Mesendoderm (in vitro differentiated cells): Measurements from ENCODE around the gene CHMP6.

ENCODE experiments used
- DNase-seq: peaks from one replicate; pipeline ENCODE4 v3.0.0; 2013
- H2AK5ac ChIP-seq: 2 replicates; pipeline ENCODE4 v1.6.1; 2013; ENCODE audit warnings: low read length, inconsistent platforms
- H2BK120ac ChIP-seq: 2 replicates; pipeline ENCODE4 v1.6.1; 2013; ENCODE audit warnings: low read depth, mild to moderate bottlenecking, low read length, moderate library complexity, mixed read lengths
- H2BK15ac ChIP-seq: replicated peaks from 2 replicates; pipeline ENCODE4 v1.6.1; 2013; ENCODE audit warnings: low read depth, mild to moderate bottlenecking, moderate library complexity
- H2BK5ac ChIP-seq: 2 replicates; pipeline ENCODE4 v1.6.1; 2013; ENCODE audit warnings: low read length, inconsistent platforms
- H3K18ac ChIP-seq: 2 replicates; pipeline ENCODE4 v1.6.1; 2013; ENCODE audit warnings: mild to moderate bottlenecking, low read length, mixed read lengths
- H3K23ac ChIP-seq: one replicate; pipeline ENCODE4 v1.6.1; 2013; ENCODE audit warnings: low read length
- H3K27ac ChIP-seq: 2 replicates; pipeline ENCODE4 v1.5.1; 2013; ENCODE audit warnings: low read depth, mild to moderate bottlenecking, inconsistent platforms, low read length, moderate library complexity
- H3K27me3 ChIP-seq: 2 replicates; pipeline ENCODE4 v1.6.1; 2013; ENCODE audit warnings: low read length, control low read depth, mild to moderate bottlenecking, inconsistent platforms; ENCODE audit not compliant: insufficient read depth, poor library complexity
- H3K36me3 ChIP-seq: 2 replicates; pipeline ENCODE4 v1.6.1; 2013; ENCODE audit warnings: low read length, inconsistent platforms; ENCODE audit not compliant: control insufficient read depth, insufficient read depth
- H3K4ac ChIP-seq: one replicate; pipeline ENCODE4 v1.6.1; 2013; ENCODE audit warnings: low read depth, mild to moderate bottlenecking, low read length, moderate library complexity
- H3K4me1 ChIP-seq: 2 replicates; pipeline ENCODE4 v1.6.1; 2013; ENCODE audit warnings: low read depth, low read length, inconsistent platforms; ENCODE audit not compliant: control insufficient read depth
- H3K4me2 ChIP-seq: 2 replicates; pipeline ENCODE4 v1.6.1; 2013; ENCODE audit warnings: low read length
- H3K4me3 ChIP-seq: 2 replicates; pipeline ENCODE4 v1.5.1; 2013; ENCODE audit warnings: mild to moderate bottlenecking, low read length
- H3K56ac ChIP-seq: one replicate; pipeline ENCODE4 v1.6.1; 2013; ENCODE audit warnings: low read length
- H3K79me1 ChIP-seq: 2 replicates; pipeline ENCODE4 v1.6.1; 2013; ENCODE audit warnings: low read length, inconsistent platforms
- H3K79me2 ChIP-seq: 2 replicates; pipeline ENCODE4 v1.6.1; 2013; ENCODE audit warnings: mild to moderate bottlenecking, low read length; ENCODE audit not compliant: control insufficient read depth, insufficient read depth
- H3K9ac ChIP-seq: 2 replicates; pipeline ENCODE4 v1.6.1; 2013; ENCODE audit warnings: low read length, inconsistent platforms
- H4K5ac ChIP-seq: one replicate; pipeline ENCODE4 v1.6.1; 2013; ENCODE audit warnings: low read length
- H4K8ac ChIP-seq: one replicate; pipeline ENCODE4 v1.6.1; 2013; ENCODE audit warnings: low read depth, mild to moderate bottlenecking, control low read depth, low read length, moderate library complexity
- WGBS: extraction: QIAGEN DNeasy Blood & Tissue Kit; methylation state at CpG from one replicate; pipeline ENCODE4 v1.1.7; 2013; ENCODE audit warnings: low lambda C conversion rate, missing lambda C conversion rate; ENCODE audit not compliant: insufficient coverage; ENCODE audit errors: extremely low coverage; 5-methylcytosine and 5-hydroxymethylcytosine counted together

The CHMP6 gene

DNA sequence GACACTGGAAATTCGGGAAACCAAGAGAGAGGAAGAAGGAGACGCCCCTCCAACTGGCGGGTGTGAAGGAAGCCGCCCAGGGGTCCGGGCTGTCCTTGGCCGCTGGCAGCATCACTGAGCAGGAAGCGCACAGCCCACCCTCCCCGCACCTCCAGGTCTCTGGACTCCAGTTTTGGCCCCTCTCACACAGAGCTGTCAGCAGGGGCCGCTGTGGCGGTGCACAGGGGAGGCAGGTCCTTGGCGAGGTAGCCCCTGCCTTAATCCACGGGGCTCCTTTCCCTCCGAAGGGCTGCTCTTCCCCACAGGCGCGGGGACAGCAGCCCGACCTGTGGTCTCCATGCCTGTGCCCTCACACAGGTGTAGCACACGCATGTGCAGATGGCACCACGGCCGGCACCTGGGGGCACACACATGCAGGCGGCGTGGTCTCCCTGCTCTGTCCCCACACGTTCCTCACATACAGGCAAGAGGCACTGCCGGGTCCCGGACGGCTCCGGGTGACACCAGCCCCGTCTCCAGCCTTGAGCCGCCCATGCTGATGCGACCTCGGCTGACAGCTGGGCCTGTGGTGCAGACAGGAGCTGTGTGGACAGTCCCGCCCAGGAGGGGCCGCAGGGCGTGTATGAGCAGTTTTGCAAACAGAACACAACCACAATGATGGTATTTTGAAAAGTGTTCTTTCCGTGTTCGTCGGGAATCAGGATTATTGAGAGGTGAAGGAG is 26.6 kb upstream of the CHMP6 start:
- H3K27ac ChIP-seq = no peak overlapping the region
- no peak for DNase-seq
- WGBS = no CpG with 5 or more reads among the region's 36 CpGs

DNA sequence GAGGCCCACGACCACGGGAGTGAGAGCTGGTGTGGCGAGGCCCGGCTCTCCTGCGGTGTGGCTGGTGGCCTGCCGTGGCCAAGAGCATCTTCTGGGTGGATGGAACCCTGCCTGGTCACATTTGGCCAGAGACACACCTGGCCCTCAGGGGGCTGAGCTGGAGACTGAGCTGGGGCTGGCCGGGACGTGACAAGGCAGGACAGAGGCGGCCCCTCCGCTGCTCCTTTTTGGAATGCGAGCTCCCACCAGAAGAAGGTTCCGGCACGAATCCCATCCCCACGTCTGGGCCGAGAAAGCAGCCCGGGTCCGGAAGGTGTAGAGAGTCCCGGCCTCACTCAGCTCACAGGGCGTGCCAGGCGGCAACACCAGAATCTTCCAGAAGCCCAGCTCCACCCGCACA is 26.0 kb upstream of the CHMP6 start:
- H2BK15ac ChIP-seq = no peak overlapping the region
- WGBS = no CpG with 5 or more reads among the region's 21 CpGs
- H3K27ac ChIP-seq = no peak overlapping the region

More for the DNA sequence above, 26.6 kb upstream of the CHMP6 start:
- H3K4me3 ChIP-seq = no peak overlapping the region
- H4K5ac ChIP-seq = no peak overlapping the region
- no peak overlapping the region for H2BK5ac ChIP-seq
- no peak overlapping the region for H3K23ac ChIP-seq
- no peak overlapping the region for H3K9ac ChIP-seq
- H3K36me3 ChIP-seq = no peaks in the 10 kb centered on the region
- H3K79me2 ChIP-seq = no peaks in the 10 kb centered on the region
- H3K4me1 ChIP-seq = no peaks in the 10 kb centered on the region
- H4K8ac ChIP-seq = no peak overlapping the region
- H3K4me2 ChIP-seq = no peak overlapping the region
- no peak overlapping the region for H3K18ac ChIP-seq
- no peak overlapping the region for H3K4ac ChIP-seq
- no peaks in the 10 kb centered on the region for H3K27me3 ChIP-seq
- H3K79me1 ChIP-seq = no peaks in the 10 kb centered on the region
- no peak overlapping the region for H2BK120ac ChIP-seq
- H2AK5ac ChIP-seq = no peak overlapping the region
- H3K56ac ChIP-seq = no peak overlapping the region
- H2BK15ac ChIP-seq = no peak overlapping the region

DNA sequence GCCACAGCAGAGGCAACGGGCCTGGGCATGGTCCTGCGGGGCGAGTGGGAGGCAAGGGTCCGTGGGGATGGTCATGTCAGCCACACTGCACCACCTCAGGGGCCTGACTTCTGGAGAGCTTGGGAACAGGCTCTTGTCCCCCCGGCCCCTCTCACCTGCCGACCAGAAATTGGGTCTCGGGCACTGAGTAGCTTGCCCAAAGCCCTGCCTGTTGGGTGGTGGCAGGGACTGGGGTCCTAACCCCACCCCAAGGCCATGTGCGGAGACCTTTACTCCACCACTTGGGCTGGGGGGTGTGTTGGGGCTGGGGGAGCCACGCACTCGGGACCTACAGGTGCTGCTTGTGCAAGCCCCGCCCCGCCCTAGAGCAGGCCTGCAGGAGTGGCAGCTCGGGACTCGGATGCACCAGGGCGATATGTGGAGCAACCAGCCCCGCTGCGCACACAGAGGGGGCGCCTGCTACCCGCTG is 24.2 kb upstream of the CHMP6 start:
- Histone ChIP-seq H3K4me1 (no peaks in the 10 kb centered on the region), H2BK5ac (no peak overlapping the region), H3K27me3 (no peaks in the 10 kb centered on the region), H3K18ac (no peak overlapping the region), H3K36me3 (no peaks in the 10 kb centered on the region), H3K23ac (no peak overlapping the region), H2AK5ac (no peak overlapping the region), H2BK120ac (no peak overlapping the region), H3K79me2 (no peaks in the 10 kb centered on the region), H3K27ac (no peak overlapping the region), H2BK15ac (no peak overlapping the region), H3K4me2 (no peak overlapping the region), H3K79me1 (no peaks in the 10 kb centered on the region), H3K4me3 (no peak overlapping the region), H4K5ac (no peak overlapping the region), H3K56ac (no peak overlapping the region), H3K9ac (no peak overlapping the region), H4K8ac (no peak overlapping the region), H3K4ac (no peak overlapping the region)
- DNase-seq = no peak
- no CpG with 5 or more reads among the region's 19 CpGs for WGBS

More for the DNA sequence above, 26.0 kb upstream of the CHMP6 start:
- Histone ChIP-seq H3K18ac (no peak overlapping the region), H3K79me2 (no peaks in the 10 kb centered on the region), H3K56ac (no peak overlapping the region), H4K5ac (no peak overlapping the region), H3K4me1 (no peaks in the 10 kb centered on the region), H3K4ac (no peak overlapping the region), H3K9ac (no peak overlapping the region), H2BK5ac (no peak overlapping the region), H4K8ac (no peak overlapping the region), H3K79me1 (no peaks in the 10 kb centered on the region), H3K27me3 (no peaks in the 10 kb centered on the region), H2BK120ac (no peak overlapping the region), H3K23ac (no peak overlapping the region), H3K36me3 (no peaks in the 10 kb centered on the region), H3K4me2 (no peak overlapping the region), H3K4me3 (no peak overlapping the region), H2AK5ac (no peak overlapping the region)
- no peak for DNase-seq

DNA sequence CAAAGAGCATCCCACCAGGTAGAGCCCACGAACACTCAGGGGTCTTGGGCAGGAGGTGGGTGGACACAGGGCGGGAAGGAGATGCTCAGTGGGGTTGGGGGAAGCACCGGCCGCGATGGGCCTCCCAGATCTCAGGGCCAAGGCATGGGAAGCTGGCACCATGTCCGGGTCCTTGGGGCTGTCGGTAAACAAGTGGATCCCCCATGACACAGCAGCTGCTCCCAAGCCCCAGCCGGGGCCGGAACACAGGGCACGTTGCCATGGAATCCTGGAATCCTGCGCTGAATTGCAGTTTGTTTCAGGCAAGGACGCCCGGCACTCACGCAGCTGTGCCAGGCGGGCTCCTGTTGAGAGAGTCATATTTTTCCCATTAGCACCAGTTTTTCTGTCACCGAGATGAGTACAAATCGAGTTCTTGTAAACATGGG is 23.0 kb upstream of the CHMP6 start:
- no peaks in the 10 kb centered on the region for H3K79me1 ChIP-seq
- H4K8ac ChIP-seq = no peak overlapping the region
- H3K27ac ChIP-seq = no peak overlapping the region
- no peak overlapping the region for H3K4me2 ChIP-seq
- H3K4me3 ChIP-seq = no peak overlapping the region
- H3K4ac ChIP-seq = no peak overlapping the region
- no peak overlapping the region for H3K9ac ChIP-seq
- H4K5ac ChIP-seq = no peak overlapping the region
- H2BK5ac ChIP-seq = no peak overlapping the region
- DNase-seq = no peak
- no peak overlapping the region for H2AK5ac ChIP-seq
- no peak overlapping the region for H2BK120ac ChIP-seq
- no peak overlapping the region for H2BK15ac ChIP-seq
- no peak overlapping the region for H3K18ac ChIP-seq
- no peaks in the 10 kb centered on the region for H3K36me3 ChIP-seq
- no peaks in the 10 kb centered on the region for H3K4me1 ChIP-seq
- no CpG with 5 or more reads among the region's 17 CpGs for WGBS
- no peak overlapping the region for H3K23ac ChIP-seq
- H3K56ac ChIP-seq = no peak overlapping the region
- H3K79me2 ChIP-seq = no peaks in the 10 kb centered on the region
- no peaks in the 10 kb centered on the region for H3K27me3 ChIP-seq

DNA sequence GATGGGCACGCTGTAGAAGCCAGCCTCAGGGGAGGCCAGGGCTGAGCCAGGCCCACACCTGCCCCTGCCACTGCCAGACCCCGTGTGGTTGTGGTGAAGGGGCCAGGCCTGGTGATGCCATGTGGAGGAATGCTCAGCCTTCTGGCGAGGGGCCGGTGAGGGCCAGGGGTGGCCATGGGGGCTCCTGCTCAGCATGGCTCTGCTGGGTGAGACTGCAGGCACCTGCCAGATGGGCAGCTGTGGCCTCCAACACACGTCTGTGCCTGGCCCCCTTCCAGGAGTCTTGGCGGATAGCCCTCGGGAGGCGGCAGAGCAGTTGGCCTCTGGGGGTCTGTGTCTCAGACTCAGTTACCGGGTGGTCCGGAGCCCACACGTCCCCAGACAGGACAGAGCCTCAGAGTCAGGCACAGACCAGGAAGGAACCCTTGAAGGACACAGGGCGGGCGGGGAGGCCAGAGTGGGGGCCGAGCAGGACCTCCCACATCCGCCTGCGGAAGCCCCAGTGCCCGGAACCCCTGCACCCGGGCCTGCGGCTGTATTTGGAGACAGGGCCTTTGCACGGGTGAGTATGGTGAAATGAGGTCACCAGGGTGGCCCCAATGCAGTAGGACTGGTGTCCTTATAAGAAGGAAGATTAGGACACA is 22.5 kb upstream of the CHMP6 start:
- Histone ChIP-seq H3K27ac (no peak overlapping the region), H2BK120ac (no peak overlapping the region), H3K18ac (no peak overlapping the region), H2AK5ac (no peak overlapping the region), H4K5ac (no peak overlapping the region), H4K8ac (no peak overlapping the region), H3K23ac (no peak overlapping the region), H3K9ac (no peak overlapping the region), H3K36me3 (no peaks in the 10 kb centered on the region), H3K4me2 (no peak overlapping the region), H3K4me1 (no peaks in the 10 kb centered on the region), H3K4me3 (no peak overlapping the region), H3K56ac (no peak overlapping the region), H3K27me3 (no peaks in the 10 kb centered on the region), H2BK15ac (no peak overlapping the region), H3K4ac (no peak overlapping the region), H3K79me2 (no peaks in the 10 kb centered on the region), H3K79me1 (no peaks in the 10 kb centered on the region), H2BK5ac (no peak overlapping the region)
- no peak for DNase-seq
- no CpG with 5 or more reads among the region's 20 CpGs for WGBS
